Stimulated activated CD8-positive, alpha-beta memory T cell treated with anti-CD3 and anti-CD28 coated beads, Interleukin-2, amount 100 ng/mL, for 1 hour (primary cell): Measurements from ENCODE around the gene KLHL13.

ENCODE experiments used
- DNase-seq, 2 donors: peaks; one replicate each; pipeline ENCODE4 v3.0.0-alpha.2; 2020; ENCODE audit warnings: low read depth in 2 of 2

The KLHL13 gene

DNA sequence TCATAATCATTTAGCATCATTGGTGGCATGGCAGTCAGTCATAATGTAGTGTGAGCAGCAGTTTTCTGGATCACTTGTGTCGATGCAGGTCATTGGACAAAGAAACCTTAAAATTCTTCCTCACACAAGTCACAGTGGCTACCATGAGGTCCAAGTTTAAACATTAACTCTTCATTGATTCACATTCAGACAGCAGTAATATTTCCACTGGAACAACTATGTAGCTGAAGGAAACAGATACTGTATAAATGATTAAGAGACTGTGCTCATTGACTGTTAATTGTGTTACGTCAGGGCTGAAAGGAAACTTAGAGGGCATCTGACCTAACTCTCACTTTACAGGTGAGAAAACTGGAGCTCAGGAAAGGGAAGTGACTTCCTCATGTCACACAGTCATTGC lies 261.8 kb downstream of the KLHL13 start:
- no peak for DNase-seq

DNA sequence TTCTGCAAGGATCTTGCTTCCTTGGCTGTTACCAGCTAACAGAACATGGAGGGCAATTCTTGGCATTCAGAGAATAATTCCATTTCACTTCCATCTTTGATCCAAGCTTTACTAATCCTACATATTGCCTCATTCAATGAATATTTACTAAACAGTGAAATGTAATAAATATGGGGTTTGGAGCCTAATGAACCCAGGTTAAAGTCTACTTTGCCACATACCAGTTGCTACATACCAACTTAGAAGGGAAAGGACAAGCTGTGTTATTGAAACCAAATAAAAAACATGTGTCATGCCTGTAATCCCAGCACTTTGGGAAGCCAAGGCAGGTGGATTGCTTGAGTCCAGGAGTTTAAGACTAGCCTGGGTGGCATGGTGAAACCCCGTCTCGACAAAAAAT lies 265.6 kb downstream of the KLHL13 start:
- no peak for DNase-seq
